ENCODE results near the gene ANKRD63. TPM values are rescaled to one million over a fixed set of nuclear protein-coding genes. Genes with fewer than 3 reads are reported as not detected.

ANKRD63 gene
- total and polyA plus RNA-seq, 2 of the 8 experiments (the other 6 are each of a cell fraction or from before 2014, with no cell fraction given): 0.18 to 0.26 TPM

DNA sequence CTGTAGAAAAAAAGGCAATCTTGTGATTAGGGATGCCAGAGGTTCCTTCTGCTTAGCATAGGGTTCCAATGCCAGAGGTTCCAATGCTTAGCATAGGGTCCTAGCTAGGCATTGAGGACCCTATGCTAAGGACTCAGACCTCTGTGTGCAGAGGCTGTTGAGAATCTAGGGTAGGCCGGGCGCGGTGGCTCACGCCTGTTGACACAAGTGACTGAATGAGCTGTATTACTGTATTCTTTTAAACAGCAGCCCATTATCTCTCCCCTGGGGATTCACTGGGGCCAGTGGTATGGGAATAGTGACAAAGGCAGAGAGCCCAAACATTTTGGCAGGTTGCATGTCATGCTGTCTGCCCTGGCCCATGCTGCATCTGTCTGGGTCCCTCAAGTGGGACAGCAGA lies 27.8 kb downstream of the ANKRD63 start (continued):
- TF ChIP-seq, protein P1, sequence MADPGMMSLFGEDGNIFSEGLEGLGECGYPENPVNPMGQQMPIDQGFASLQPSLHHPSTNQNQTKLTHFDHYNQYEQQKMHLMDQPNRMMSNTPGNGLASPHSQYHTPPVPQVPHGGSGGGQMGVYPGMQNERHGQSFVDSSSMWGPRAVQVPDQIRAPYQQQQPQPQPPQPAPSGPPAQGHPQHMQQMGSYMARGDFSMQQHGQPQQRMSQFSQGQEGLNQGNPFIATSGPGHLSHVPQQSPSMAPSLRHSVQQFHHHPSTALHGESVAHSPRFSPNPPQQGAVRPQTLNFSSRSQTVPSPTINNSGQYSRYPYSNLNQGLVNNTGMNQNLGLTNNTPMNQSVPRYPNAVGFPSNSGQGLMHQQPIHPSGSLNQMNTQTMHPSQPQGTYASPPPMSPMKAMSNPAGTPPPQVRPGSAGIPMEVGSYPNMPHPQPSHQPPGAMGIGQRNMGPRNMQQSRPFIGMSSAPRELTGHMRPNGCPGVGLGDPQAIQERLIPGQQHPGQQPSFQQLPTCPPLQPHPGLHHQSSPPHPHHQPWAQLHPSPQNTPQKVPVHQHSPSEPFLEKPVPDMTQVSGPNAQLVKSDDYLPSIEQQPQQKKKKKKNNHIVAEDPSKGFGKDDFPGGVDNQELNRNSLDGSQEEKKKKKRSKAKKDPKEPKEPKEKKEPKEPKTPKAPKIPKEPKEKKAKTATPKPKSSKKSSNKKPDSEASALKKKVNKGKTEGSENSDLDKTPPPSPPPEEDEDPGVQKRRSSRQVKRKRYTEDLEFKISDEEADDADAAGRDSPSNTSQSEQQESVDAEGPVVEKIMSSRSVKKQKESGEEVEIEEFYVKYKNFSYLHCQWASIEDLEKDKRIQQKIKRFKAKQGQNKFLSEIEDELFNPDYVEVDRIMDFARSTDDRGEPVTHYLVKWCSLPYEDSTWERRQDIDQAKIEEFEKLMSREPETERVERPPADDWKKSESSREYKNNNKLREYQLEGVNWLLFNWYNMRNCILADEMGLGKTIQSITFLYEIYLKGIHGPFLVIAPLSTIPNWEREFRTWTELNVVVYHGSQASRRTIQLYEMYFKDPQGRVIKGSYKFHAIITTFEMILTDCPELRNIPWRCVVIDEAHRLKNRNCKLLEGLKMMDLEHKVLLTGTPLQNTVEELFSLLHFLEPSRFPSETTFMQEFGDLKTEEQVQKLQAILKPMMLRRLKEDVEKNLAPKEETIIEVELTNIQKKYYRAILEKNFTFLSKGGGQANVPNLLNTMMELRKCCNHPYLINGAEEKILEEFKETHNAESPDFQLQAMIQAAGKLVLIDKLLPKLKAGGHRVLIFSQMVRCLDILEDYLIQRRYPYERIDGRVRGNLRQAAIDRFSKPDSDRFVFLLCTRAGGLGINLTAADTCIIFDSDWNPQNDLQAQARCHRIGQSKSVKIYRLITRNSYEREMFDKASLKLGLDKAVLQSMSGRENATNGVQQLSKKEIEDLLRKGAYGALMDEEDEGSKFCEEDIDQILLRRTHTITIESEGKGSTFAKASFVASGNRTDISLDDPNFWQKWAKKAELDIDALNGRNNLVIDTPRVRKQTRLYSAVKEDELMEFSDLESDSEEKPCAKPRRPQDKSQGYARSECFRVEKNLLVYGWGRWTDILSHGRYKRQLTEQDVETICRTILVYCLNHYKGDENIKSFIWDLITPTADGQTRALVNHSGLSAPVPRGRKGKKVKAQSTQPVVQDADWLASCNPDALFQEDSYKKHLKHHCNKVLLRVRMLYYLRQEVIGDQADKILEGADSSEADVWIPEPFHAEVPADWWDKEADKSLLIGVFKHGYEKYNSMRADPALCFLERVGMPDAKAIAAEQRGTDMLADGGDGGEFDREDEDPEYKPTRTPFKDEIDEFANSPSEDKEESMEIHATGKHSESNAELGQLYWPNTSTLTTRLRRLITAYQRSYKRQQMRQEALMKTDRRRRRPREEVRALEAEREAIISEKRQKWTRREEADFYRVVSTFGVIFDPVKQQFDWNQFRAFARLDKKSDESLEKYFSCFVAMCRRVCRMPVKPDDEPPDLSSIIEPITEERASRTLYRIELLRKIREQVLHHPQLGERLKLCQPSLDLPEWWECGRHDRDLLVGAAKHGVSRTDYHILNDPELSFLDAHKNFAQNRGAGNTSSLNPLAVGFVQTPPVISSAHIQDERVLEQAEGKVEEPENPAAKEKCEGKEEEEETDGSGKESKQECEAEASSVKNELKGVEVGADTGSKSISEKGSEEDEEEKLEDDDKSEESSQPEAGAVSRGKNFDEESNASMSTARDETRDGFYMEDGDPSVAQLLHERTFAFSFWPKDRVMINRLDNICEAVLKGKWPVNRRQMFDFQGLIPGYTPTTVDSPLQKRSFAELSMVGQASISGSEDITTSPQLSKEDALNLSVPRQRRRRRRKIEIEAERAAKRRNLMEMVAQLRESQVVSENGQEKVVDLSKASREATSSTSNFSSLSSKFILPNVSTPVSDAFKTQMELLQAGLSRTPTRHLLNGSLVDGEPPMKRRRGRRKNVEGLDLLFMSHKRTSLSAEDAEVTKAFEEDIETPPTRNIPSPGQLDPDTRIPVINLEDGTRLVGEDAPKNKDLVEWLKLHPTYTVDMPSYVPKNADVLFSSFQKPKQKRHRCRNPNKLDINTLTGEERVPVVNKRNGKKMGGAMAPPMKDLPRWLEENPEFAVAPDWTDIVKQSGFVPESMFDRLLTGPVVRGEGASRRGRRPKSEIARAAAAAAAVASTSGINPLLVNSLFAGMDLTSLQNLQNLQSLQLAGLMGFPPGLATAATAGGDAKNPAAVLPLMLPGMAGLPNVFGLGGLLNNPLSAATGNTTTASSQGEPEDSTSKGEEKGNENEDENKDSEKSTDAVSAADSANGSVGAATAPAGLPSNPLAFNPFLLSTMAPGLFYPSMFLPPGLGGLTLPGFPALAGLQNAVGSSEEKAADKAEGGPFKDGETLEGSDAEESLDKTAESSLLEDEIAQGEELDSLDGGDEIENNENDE (IDR thresholded peaks at IDR 0.05; ENCODE audit: insufficient replicate concordance, low read length): no peak
- TF ChIP-seq, protein P2, sequence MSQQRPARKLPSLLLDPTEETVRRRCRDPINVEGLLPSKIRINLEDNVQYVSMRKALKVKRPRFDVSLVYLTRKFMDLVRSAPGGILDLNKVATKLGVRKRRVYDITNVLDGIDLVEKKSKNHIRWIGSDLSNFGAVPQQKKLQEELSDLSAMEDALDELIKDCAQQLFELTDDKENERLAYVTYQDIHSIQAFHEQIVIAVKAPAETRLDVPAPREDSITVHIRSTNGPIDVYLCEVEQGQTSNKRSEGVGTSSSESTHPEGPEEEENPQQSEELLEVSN (IDR thresholded peaks at IDR 0.05): no peak
- TF ChIP-seq YY1 (IDR thresholded peaks at IDR 0.05; ENCODE audit: low read depth, low read length) (no peak), CBX5 (IDR thresholded peaks at IDR 0.05; ENCODE audit: low read depth, low read length) (no peak), TEAD4 (IDR thresholded peaks at IDR 0.05; ENCODE audit: low read depth, low read length) (no peak), BCL11A (IDR thresholded peaks at IDR 0.05; ENCODE audit: low read depth in 2 of 2, low read length in 2 of 2) (no peak), TBP (IDR thresholded peaks at IDR 0.05; ENCODE audit: low read depth, low read length) (no peak), POU5F1 (IDR thresholded peaks at IDR 0.05; ENCODE audit: low read depth, low read length) (no peak)
- TF ChIP-seq, protein P3, sequence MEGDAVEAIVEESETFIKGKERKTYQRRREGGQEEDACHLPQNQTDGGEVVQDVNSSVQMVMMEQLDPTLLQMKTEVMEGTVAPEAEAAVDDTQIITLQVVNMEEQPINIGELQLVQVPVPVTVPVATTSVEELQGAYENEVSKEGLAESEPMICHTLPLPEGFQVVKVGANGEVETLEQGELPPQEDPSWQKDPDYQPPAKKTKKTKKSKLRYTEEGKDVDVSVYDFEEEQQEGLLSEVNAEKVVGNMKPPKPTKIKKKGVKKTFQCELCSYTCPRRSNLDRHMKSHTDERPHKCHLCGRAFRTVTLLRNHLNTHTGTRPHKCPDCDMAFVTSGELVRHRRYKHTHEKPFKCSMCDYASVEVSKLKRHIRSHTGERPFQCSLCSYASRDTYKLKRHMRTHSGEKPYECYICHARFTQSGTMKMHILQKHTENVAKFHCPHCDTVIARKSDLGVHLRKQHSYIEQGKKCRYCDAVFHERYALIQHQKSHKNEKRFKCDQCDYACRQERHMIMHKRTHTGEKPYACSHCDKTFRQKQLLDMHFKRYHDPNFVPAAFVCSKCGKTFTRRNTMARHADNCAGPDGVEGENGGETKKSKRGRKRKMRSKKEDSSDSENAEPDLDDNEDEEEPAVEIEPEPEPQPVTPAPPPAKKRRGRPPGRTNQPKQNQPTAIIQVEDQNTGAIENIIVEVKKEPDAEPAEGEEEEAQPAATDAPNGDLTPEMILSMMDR (IDR thresholded peaks at IDR 0.05; ENCODE audit: control extremely low read depth in 1 of 3, insufficient read depth in 1 of 3, low read depth in 1 of 3, low read length in 3 of 3): no peak

Data from H1 (cell line).